Neural cell (in vitro differentiated cells): Measurements from ENCODE around the gene TMEM240. TPM values are rescaled to one million over a fixed set of nuclear protein-coding genes. Genes with fewer than 3 reads are reported as not detected.
"Not testable (repeated sequence)": the region's sequence is repeated elsewhere in the genome, so short reads cannot be mapped to it uniquely, and the experiment has no call there.

Experiments
- H2AFZ ChIP-seq: fragments of 200-600, 300-800 bp; sonication (generic), shearing (Covaris generic); 2 replicates; pipeline ENCODE4 v1.6.0; 2014; ENCODE audit warnings: low read depth, mild to moderate bottlenecking, antibody characterized with exemption, low read length, moderate library complexity
- H3F3A ChIP-seq: fragments of 200-600 bp; shearing (Covaris generic); 2 replicates; pipeline ENCODE4 v1.6.1; 2016; ENCODE audit warnings: mild to moderate bottlenecking, moderate library complexity, mixed read lengths, antibody characterized with exemption, low read length; ENCODE audit not compliant: insufficient read depth, poor library complexity, severe bottlenecking
- H3K27ac ChIP-seq: fragments of 200-600, 300-800 bp; sonication (generic), shearing (Covaris generic); 2 replicates; pipeline ENCODE4 v1.5.1; 2014; ENCODE audit warnings: mild to moderate bottlenecking, low read length, moderate library complexity
- H3K27me3 ChIP-seq: fragments of 300-800, 200-600 bp; sonication (generic), shearing (Covaris generic); 2 replicates; pipeline ENCODE4 v1.6.0; 2014; ENCODE audit warnings: mild to moderate bottlenecking, low read depth, low read length, moderate library complexity; ENCODE audit not compliant: insufficient read depth
- H3K36me3 ChIP-seq: fragments of 300-800, 200-600 bp; sonication (generic), shearing (Covaris generic); 2 replicates; pipeline ENCODE4 v1.5.1; 2014; ENCODE audit warnings: mild to moderate bottlenecking, antibody characterized with exemption, low read length, moderate library complexity; ENCODE audit not compliant: insufficient read depth
- H3K4me2 ChIP-seq: fragments of 300-800, 200-600 bp; sonication (generic), shearing (Covaris generic); 2 replicates; pipeline ENCODE4 v1.6.0; 2014; ENCODE audit warnings: mild to moderate bottlenecking, low read length
- H3K4me3 ChIP-seq: fragments of 300-800, 200-600 bp; sonication (generic), shearing (Covaris generic); 2 replicates; pipeline ENCODE4 v1.5.1; 2014; ENCODE audit warnings: mild to moderate bottlenecking, low read length, moderate library complexity
- H3K79me2 ChIP-seq: fragments of 200-600 bp; shearing (Covaris generic); replicated peaks from 2 replicates; pipeline ENCODE4 v1.6.0; 2014; ENCODE audit warnings: mild to moderate bottlenecking, low read length, moderate library complexity; ENCODE audit not compliant: insufficient read depth
- H3K9ac ChIP-seq: fragments of 300-800, 200-600 bp; sonication (generic), shearing (Covaris generic); 2 replicates; pipeline ENCODE4 v1.6.1; 2016; ENCODE audit warnings: mild to moderate bottlenecking, low read length, mixed read lengths
- H3K9me2 ChIP-seq: fragments of 200-600 bp; shearing (Covaris generic); 2 replicates; pipeline ENCODE4 v1.6.1; 2016; ENCODE audit warnings: mild to moderate bottlenecking, low read length, mixed read lengths; ENCODE audit not compliant: insufficient read depth
- H3K9me3 ChIP-seq: fragments of 200-600, 300-800 bp; sonication (generic), shearing (Covaris generic); 2 replicates; pipeline ENCODE4 v1.6.1; 2016; ENCODE audit warnings: mild to moderate bottlenecking, mixed run types, low read length, moderate library complexity, mixed read lengths
- H4K20me1 ChIP-seq: fragments of 200-600 bp; shearing (Covaris generic); 2 replicates; pipeline ENCODE4 v1.6.1; 2016; ENCODE audit warnings: mild to moderate bottlenecking, mixed run types; ENCODE audit not compliant: insufficient read depth
- EP300 ChIP-seq: fragments of 450-650 bp; conservative IDR thresholded peaks from 2 replicates; pipeline ENCODE4 v1.6.1; 2014; ENCODE audit warnings: antibody characterized with exemption, mild to moderate bottlenecking, moderate library complexity; ENCODE audit not compliant: poor library complexity, severe bottlenecking
- MXI1 ChIP-seq: fragments of 450-650 bp; conservative IDR thresholded peaks from 2 replicates; pipeline ENCODE4 v1.6.1; 2014; ENCODE audit warnings: antibody characterized with exemption, mild to moderate bottlenecking; ENCODE audit not compliant: poor library complexity, severe bottlenecking
- POLR2AphosphoS5 ChIP-seq: IDR thresholded peaks from 2 replicates; pipeline ENCODE4 v1.6.1; 2012
- SMC3 ChIP-seq: fragments of 450-650 bp; conservative IDR thresholded peaks from 2 replicates; pipeline ENCODE4 v1.6.1; 2014; ENCODE audit warnings: antibody characterized with exemption, mild to moderate bottlenecking, moderate library complexity; ENCODE audit not compliant: poor library complexity
- TAF1 ChIP-seq: IDR thresholded peaks from 2 replicates; pipeline ENCODE4 v1.6.1; 2012; ENCODE audit warnings: low read depth
- polyA plus RNA-seq: library from polyadenylated mRNA; depleted of rRNA; stranded (reverse); fragments of >200 nt; gene quantifications from 2 replicates; pipeline ENCODE4 v1.2.3, GENCODE V29; 2014
- TF ChIP-seq, protein P1 (sequence below): fragments of 450-650 bp; IDR thresholded peaks from 2 replicates; pipeline ENCODE4 v1.5.1; 2014; ENCODE audit warnings: antibody characterized with exemption, mild to moderate bottlenecking, moderate library complexity; ENCODE audit not compliant: poor library complexity, severe bottlenecking
- TF ChIP-seq, protein P2 (sequence below): IDR thresholded peaks from 2 replicates; pipeline ENCODE4 v1.6.1; 2012; ENCODE audit warnings: borderline replicate concordance

Gene TMEM240
- polyA plus RNA-seq, 1 donor from 2014 or later: 46.7 TPM

- no peak overlapping the region for H2AFZ ChIP-seq
- H3K79me2 ChIP-seq: no peaks in the 10 kb centered on the region
- no peaks in the 10 kb centered on the region for H4K20me1 ChIP-seq
- no peaks in the 10 kb centered on the region for H3K9me2 ChIP-seq
- H3K27ac ChIP-seq: no peak overlapping the region
- H3K36me3 ChIP-seq: no peaks in the 10 kb centered on the region
- H3K9ac ChIP-seq: no peak overlapping the region
- no peaks in the 10 kb centered on the region for H3F3A ChIP-seq
- H3K27me3 ChIP-seq: no peaks in the 10 kb centered on the region
- no peaks in the 10 kb centered on the region for H3K9me3 ChIP-seq
- no peak overlapping the region for H3K4me3 ChIP-seq
- H3K4me2 ChIP-seq: no peak overlapping the region
- no peak for TF ChIP-seq MXI1
- no peak for TF ChIP-seq SMC3
- TF ChIP-seq, protein P1, sequence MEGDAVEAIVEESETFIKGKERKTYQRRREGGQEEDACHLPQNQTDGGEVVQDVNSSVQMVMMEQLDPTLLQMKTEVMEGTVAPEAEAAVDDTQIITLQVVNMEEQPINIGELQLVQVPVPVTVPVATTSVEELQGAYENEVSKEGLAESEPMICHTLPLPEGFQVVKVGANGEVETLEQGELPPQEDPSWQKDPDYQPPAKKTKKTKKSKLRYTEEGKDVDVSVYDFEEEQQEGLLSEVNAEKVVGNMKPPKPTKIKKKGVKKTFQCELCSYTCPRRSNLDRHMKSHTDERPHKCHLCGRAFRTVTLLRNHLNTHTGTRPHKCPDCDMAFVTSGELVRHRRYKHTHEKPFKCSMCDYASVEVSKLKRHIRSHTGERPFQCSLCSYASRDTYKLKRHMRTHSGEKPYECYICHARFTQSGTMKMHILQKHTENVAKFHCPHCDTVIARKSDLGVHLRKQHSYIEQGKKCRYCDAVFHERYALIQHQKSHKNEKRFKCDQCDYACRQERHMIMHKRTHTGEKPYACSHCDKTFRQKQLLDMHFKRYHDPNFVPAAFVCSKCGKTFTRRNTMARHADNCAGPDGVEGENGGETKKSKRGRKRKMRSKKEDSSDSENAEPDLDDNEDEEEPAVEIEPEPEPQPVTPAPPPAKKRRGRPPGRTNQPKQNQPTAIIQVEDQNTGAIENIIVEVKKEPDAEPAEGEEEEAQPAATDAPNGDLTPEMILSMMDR: no peak
Measured at GRCh38 chr1:1528301-1529267, 11.8 kb downstream of the TMEM240 start.

- H3K4me2 ChIP-seq: no peak overlapping the region
- H3K27me3 ChIP-seq: no peaks in the 10 kb centered on the region
- H3K9me3 ChIP-seq: no peaks in the 10 kb centered on the region
- H3K36me3 ChIP-seq: no peaks in the 10 kb centered on the region
- H3K27ac ChIP-seq: no peak overlapping the region
- no peaks in the 10 kb centered on the region for H3K79me2 ChIP-seq
- H4K20me1 ChIP-seq: no peaks in the 10 kb centered on the region
- no peak overlapping the region for H2AFZ ChIP-seq
- H3K9me2 ChIP-seq: no peaks in the 10 kb centered on the region
- TF ChIP-seq EP300: no peak
- no peak for TF ChIP-seq TAF1
- TF ChIP-seq MXI1: no peak
- TF ChIP-seq POLR2AphosphoS5: no peak
- TF ChIP-seq, protein P1: no peak
- TF ChIP-seq, protein P2, sequence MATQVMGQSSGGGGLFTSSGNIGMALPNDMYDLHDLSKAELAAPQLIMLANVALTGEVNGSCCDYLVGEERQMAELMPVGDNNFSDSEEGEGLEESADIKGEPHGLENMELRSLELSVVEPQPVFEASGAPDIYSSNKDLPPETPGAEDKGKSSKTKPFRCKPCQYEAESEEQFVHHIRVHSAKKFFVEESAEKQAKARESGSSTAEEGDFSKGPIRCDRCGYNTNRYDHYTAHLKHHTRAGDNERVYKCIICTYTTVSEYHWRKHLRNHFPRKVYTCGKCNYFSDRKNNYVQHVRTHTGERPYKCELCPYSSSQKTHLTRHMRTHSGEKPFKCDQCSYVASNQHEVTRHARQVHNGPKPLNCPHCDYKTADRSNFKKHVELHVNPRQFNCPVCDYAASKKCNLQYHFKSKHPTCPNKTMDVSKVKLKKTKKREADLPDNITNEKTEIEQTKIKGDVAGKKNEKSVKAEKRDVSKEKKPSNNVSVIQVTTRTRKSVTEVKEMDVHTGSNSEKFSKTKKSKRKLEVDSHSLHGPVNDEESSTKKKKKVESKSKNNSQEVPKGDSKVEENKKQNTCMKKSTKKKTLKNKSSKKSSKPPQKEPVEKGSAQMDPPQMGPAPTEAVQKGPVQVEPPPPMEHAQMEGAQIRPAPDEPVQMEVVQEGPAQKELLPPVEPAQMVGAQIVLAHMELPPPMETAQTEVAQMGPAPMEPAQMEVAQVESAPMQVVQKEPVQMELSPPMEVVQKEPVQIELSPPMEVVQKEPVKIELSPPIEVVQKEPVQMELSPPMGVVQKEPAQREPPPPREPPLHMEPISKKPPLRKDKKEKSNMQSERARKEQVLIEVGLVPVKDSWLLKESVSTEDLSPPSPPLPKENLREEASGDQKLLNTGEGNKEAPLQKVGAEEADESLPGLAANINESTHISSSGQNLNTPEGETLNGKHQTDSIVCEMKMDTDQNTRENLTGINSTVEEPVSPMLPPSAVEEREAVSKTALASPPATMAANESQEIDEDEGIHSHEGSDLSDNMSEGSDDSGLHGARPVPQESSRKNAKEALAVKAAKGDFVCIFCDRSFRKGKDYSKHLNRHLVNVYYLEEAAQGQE: no peak
- H3F3A ChIP-seq: no peaks in the 10 kb centered on the region
- no peak overlapping the region for H3K9ac ChIP-seq
- no peak overlapping the region for H3K4me3 ChIP-seq
Measured at GRCh38 chr1:1527092-1527816, 13.2 kb downstream of the TMEM240 start.

- H3K9ac ChIP-seq, H3K79me2 ChIP-seq, H3K36me3 ChIP-seq, H3K4me2 ChIP-seq, H3K9me2 ChIP-seq, H3K27ac ChIP-seq, H3F3A ChIP-seq, H4K20me1 ChIP-seq, H3K4me3 ChIP-seq, H3K27me3 ChIP-seq, H3K9me3 ChIP-seq, H2AFZ ChIP-seq: not testable (repeated sequence)
Measured at GRCh38 chr1:1526476-1526875, 13.9 kb downstream of the TMEM240 start.

GRCh38 chr1:1524750-1525383 is 15.6 kb downstream of the TMEM240 start:
- H3K9me3 ChIP-seq, H3K4me2 ChIP-seq, H3K9me2 ChIP-seq, H4K20me1 ChIP-seq, H2AFZ ChIP-seq, H3F3A ChIP-seq, H3K27ac ChIP-seq, H3K9ac ChIP-seq, H3K27me3 ChIP-seq, H3K79me2 ChIP-seq, H3K36me3 ChIP-seq, H3K4me3 ChIP-seq: not testable (repeated sequence)
